GM23248 (cell line): Measurements from ENCODE around the gene GUSB. TPM values are rescaled to one million over a fixed set of nuclear protein-coding genes. Genes with fewer than 3 reads are reported as not detected.
"Not testable (repeated sequence)": the region's sequence is repeated elsewhere in the genome, so short reads cannot be mapped to it uniquely, and the experiment has no call there.

Experiments
- DNase-seq: peaks from one replicate; pipeline ENCODE4 v3.0.0-alpha.2; 2015
- H2AFZ ChIP-seq: fragments of 200-600 bp; sonication (generic); 2 replicates; pipeline ENCODE4 v1.6.1; 2016; ENCODE audit warnings: antibody characterized with exemption
- H3F3A ChIP-seq: fragments of 200-600 bp; sonication (generic); 2 replicates; pipeline ENCODE4 v1.6.1; 2016; ENCODE audit warnings: mild to moderate bottlenecking, antibody characterized with exemption, mixed run types; ENCODE audit not compliant: insufficient read depth
- H3K27ac ChIP-seq: fragments of 200-600 bp; sonication (generic); 2 replicates; pipeline ENCODE4 v1.5.1; 2016; ENCODE audit warnings: mild to moderate bottlenecking
- H3K27me3 ChIP-seq: fragments of 200-600 bp; sonication (generic); replicated peaks from 2 replicates; pipeline ENCODE4 v1.6.1; 2016; ENCODE audit warnings: mild to moderate bottlenecking; ENCODE audit not compliant: insufficient read depth
- H3K36me3 ChIP-seq: fragments of 200-600 bp; sonication (generic); 2 replicates; pipeline ENCODE4 v1.6.1; 2016; ENCODE audit warnings: low read depth, mild to moderate bottlenecking
- H3K4me1 ChIP-seq: fragments of 200-600 bp; sonication (generic); 2 replicates; pipeline ENCODE4 v1.6.1; 2016; ENCODE audit warnings: mild to moderate bottlenecking; ENCODE audit not compliant: insufficient read depth
- H3K4me2 ChIP-seq: fragments of 200-600 bp; sonication (generic); one replicate; pipeline ENCODE4 v1.6.1; 2016; ENCODE audit warnings: mild to moderate bottlenecking; ENCODE audit not compliant: unreplicated experiment
- H3K4me3 ChIP-seq: fragments of 200-600 bp; sonication (generic); 2 replicates; pipeline ENCODE4 v1.5.1; 2016; ENCODE audit warnings: mild to moderate bottlenecking
- H3K79me2 ChIP-seq: fragments of 200-600 bp; sonication (generic); 2 replicates; pipeline ENCODE4 v1.6.1; 2016; ENCODE audit warnings: mild to moderate bottlenecking; ENCODE audit not compliant: insufficient read depth
- H3K9ac ChIP-seq: fragments of 200-600 bp; sonication (generic); 2 replicates; pipeline ENCODE4 v1.6.1; 2016; ENCODE audit warnings: mild to moderate bottlenecking
- H3K9me2 ChIP-seq: fragments of 200-600 bp; sonication (generic); 2 replicates; pipeline ENCODE4 v1.6.1; 2016; ENCODE audit warnings: mixed run types, mild to moderate bottlenecking, moderate library complexity; ENCODE audit not compliant: insufficient read depth
- H3K9me3 ChIP-seq: fragments of 200-600 bp; sonication (generic); one replicate; pipeline ENCODE4 v1.6.1; 2017; ENCODE audit warnings: low read depth
- H4K20me1 ChIP-seq: fragments of 200-600 bp; sonication (generic); 2 replicates; pipeline ENCODE4 v1.6.0; 2016; ENCODE audit not compliant: insufficient read depth
- EZH2 ChIP-seq: fragments of 200-600 bp; sonication (generic); IDR thresholded peaks from 2 replicates; pipeline ENCODE4 v1.6.1; 2018; ENCODE audit warnings: antibody characterized with exemption, mild to moderate bottlenecking; ENCODE audit not compliant: insufficient read depth, poor library complexity, severe bottlenecking
- EZH2phosphoT487 ChIP-seq: fragments of 200-600 bp; sonication (generic); IDR thresholded peaks from 2 replicates; pipeline ENCODE4 v1.6.1; 2018; ENCODE audit warnings: antibody characterized with exemption, moderate library complexity, mild to moderate bottlenecking, low read depth; ENCODE audit not compliant: insufficient read depth
- WGBS, 2 experiments: methylation state at CpG; one replicate each; pipeline ENCODE4 v1.1.6; 2015 to 2017; ENCODE audit warnings: low lambda C conversion rate in 2 of 2, low coverage in 1 of 2; ENCODE audit errors: missing lambda C conversion rate in 2 of 2; 5-methylcytosine and 5-hydroxymethylcytosine counted together
- in situ Hi-C: fragments of 300-500 bp; cut with MboI; formaldehyde crosslinking; loops from 2 replicates; pipeline ENCODE4 v1.15.0; 2020
- polyA plus RNA-seq: library from polyadenylated mRNA; unstranded; fragments of >200 nt; fragmentation: Nextera tagmentation; extraction: Ambion mirVana; gene quantifications from 2 replicates; pipeline ENCODE4 v1.2.1, GENCODE V29; 2016
- total RNA-seq: library from RNA; depleted of rRNA; stranded (reverse); fragments of >200 nt; shearing (Covaris generic); gene quantifications from 2 replicates; pipeline ENCODE4 v1.2.3, GENCODE V29; 2014

Gene GUSB
- total and polyA plus RNA-seq, 2 experiments from 2014 or later, result 11.6 to 39.7 TPM

GRCh38 chr7:65992526-65992925 is 10.5 kb upstream of the GUSB start:
- TF ChIP-seq EZH2phosphoT487 (no peak), EZH2 (no peak)
- no peaks in the 10 kb centered on the region for H4K20me1 ChIP-seq
- H3F3A ChIP-seq, result no peaks in the 10 kb centered on the region
- no peak overlapping the region for H3K4me2 ChIP-seq
- H3K9me2 ChIP-seq, result no peaks in the 10 kb centered on the region
- no peaks in the 10 kb centered on the region for H3K27me3 ChIP-seq
- H3K4me3 ChIP-seq, result no peak overlapping the region
- H3K36me3 ChIP-seq, result no peaks in the 10 kb centered on the region
- no peaks in the 10 kb centered on the region for H3K79me2 ChIP-seq
- H2AFZ ChIP-seq, result no peak overlapping the region
- H3K27ac ChIP-seq, result no peak overlapping the region
- no peaks in the 10 kb centered on the region for H3K4me1 ChIP-seq
- DNase-seq, result no peak
- H3K9ac ChIP-seq, result no peak overlapping the region
- no peaks in the 10 kb centered on the region for H3K9me3 ChIP-seq
- in situ Hi-C loops, result no loop called here
- 69 to 77% methylated on average over 4 of the region's 4 CpGs for WGBS, 2 experiments

- H3K36me3 ChIP-seq, H3K9me2 ChIP-seq, DNase-seq, H3K4me2 ChIP-seq, H2AFZ ChIP-seq, in situ Hi-C loops, H3K9ac ChIP-seq, H3K4me3 ChIP-seq, H3K79me2 ChIP-seq, H3K9me3 ChIP-seq, H3K27me3 ChIP-seq, H3K4me1 ChIP-seq, H3K27ac ChIP-seq, H4K20me1 ChIP-seq, H3F3A ChIP-seq: not testable (repeated sequence)
- WGBS, 2 experiments, result 86 to 87% methylated on average over 5 of the region's 5 CpGs
Measured at GRCh38 chr7:65991829-65992228, 9.8 kb upstream of the GUSB start.

DNA sequence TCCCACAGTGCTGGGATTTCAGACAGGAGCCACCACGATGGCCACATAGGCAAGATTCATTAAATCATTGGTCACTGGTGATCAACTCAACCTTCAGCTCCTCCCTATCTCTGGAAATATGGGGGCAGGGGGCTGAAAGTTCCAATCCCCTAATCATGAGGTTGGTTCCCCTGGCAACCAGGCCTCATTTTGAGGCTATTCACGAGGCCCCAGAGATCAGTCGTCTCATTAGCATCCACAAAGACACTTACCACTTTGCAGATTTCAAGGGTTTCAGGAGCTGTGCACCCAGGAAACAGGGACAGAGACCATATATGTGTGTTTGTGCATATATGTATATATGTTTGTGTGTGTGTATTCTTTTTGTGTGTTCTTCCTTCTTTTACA is 7.7 kb upstream of the GUSB start:
- Histone ChIP-seq H3K27me3 (no peaks in the 10 kb centered on the region), H4K20me1 (no peaks in the 10 kb centered on the region), H3K4me1 (no peaks in the 10 kb centered on the region), H3K9me3 (no peaks in the 10 kb centered on the region), H3K27ac (no peak overlapping the region), H3K36me3 (no peaks in the 10 kb centered on the region), H2AFZ (no peak overlapping the region), H3K4me2 (no peak overlapping the region), H3K9me2 (no peaks in the 10 kb centered on the region), H3K9ac (no peak overlapping the region), H3K79me2 (no peaks in the 10 kb centered on the region), H3K4me3 (no peak overlapping the region), H3F3A (no peaks in the 10 kb centered on the region)
- TF ChIP-seq EZH2phosphoT487, result no peak
- TF ChIP-seq EZH2, result no peak
- 55 to 63% methylated on average over 3 of the region's 3 CpGs for WGBS, 2 experiments
- no peak for DNase-seq
- in situ Hi-C loops, result no loop called here

DNA sequence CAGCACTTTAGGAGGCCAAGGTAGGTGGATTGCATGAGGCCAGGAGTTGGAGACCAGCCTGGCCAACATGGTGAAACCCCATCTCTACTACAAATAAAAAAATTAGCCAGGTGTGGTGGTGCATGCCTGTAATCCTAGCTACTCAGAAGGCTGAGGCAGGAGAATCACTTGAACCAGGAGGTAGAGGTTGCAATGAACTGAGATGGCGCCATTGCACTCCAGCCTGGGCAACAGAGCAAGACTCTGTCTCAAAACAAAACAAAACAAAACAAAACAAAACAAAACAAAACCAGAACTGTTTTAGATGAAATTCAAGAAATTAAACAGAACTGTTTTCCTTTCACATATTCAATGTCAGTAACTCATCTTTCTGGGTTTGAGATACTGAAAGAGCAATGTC is 6.5 kb upstream of the GUSB start:
- H3K9me2 ChIP-seq, in situ Hi-C loops, H2AFZ ChIP-seq, DNase-seq, H3K4me1 ChIP-seq, H3K79me2 ChIP-seq, H3K9me3 ChIP-seq, H3K4me3 ChIP-seq, H3K27ac ChIP-seq, H3K36me3 ChIP-seq, H4K20me1 ChIP-seq, H3K4me2 ChIP-seq, H3F3A ChIP-seq, H3K9ac ChIP-seq, H3K27me3 ChIP-seq: not testable (repeated sequence)
- 89% methylated on average over 1 of the region's 1 CpG for WGBS, 2 experiments

DNA sequence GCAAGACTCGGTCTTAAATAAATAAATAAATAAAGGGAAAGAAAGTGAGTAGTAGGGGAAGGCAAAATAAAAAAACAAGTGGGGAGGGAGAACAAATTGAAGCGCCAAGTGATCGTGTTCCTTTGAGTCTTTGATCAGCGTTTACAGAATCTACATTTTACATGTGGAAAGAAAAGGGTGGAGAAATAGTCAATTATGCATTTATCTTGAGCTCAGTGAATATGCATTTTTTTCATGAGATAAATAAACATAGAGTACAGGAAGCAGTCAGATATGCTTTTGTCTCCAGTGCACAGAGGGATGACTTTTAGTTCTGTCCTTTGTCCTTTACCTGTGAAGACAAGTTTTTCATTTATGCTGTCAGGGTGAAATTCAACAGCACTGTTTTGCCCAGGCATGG is 6.1 kb upstream of the GUSB start:
- in situ Hi-C loops, result no loop called here
- Histone ChIP-seq H3K9me3 (no peaks in the 10 kb centered on the region), H3K9ac (no peak overlapping the region), H3K27me3 (no peaks in the 10 kb centered on the region), H4K20me1 (no peaks in the 10 kb centered on the region), H3F3A (no peaks in the 10 kb centered on the region), H3K4me3 (no peak overlapping the region), H3K4me2 (no peak overlapping the region), H3K36me3 (no peaks in the 10 kb centered on the region), H3K9me2 (no peaks in the 10 kb centered on the region), H3K79me2 (no peaks in the 10 kb centered on the region), H3K4me1 (no peaks in the 10 kb centered on the region), H2AFZ (no peak overlapping the region), H3K27ac (no peak overlapping the region)
- TF ChIP-seq EZH2 (no peak), EZH2phosphoT487 (no peak)
- DNase-seq, result no peak
- WGBS, 2 experiments, result 85 to 87% methylated on average over 4 of the region's 4 CpGs
